ENCODE data around the gene RHOD.

RHOD gene

DNA sequence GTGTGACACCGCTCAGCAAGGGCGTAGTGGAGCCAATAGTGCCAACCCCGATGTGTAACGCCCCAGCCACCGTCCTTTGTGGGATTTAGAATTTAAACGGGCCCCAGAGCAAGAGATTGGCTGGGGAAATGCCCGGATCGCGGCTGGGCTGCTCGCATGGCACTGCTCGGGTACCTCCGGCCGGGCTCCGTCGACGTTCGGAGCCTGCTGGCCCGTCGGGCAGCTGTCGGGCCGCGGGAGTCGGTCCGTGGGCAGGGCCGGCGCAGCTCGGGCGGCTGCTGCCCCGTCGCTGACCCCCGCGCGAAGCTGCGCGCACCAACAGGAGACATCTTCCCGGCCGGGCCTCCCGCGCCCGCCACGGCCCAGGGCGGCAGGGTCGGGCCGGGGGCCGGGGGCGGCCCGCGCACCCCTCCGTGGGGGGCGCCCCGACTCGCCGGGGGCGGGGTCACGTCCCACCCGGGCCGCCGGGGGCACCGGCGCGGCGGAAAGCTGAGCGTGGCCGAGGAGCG lies 61.1 kb downstream of the RHOD start:
- no peak for DNase-seq

DNA sequence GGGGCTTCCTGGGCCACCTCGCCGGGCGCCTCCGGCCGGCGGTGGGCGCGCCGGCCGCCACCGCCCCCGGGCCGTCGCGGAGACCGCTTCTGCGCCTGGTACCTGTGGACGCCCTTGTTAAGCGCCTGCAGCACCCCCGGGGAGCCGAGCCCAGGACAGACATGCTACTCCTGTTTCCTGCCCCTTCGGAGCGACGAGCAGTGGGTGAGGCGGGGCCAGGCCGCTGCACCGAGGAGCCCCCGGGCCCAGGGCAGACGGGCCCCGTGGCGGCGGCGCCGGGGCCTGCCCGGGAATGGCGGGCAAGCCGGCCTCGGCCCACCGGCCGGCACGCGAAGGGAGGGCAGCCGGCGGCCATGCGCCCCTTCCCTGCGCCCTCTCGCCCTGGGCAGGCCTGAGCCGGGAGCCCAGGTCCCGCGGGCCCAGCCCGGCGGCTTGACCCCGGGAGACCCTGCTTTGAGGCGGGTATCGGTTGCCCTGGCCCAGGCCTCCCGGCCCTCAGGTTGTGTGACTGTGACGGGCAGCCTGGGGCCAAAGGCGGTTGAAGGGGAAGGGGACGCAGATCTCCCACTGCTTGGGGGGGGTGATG lies 61.6 kb downstream of the RHOD start:
- no peak for DNase-seq

DNA sequence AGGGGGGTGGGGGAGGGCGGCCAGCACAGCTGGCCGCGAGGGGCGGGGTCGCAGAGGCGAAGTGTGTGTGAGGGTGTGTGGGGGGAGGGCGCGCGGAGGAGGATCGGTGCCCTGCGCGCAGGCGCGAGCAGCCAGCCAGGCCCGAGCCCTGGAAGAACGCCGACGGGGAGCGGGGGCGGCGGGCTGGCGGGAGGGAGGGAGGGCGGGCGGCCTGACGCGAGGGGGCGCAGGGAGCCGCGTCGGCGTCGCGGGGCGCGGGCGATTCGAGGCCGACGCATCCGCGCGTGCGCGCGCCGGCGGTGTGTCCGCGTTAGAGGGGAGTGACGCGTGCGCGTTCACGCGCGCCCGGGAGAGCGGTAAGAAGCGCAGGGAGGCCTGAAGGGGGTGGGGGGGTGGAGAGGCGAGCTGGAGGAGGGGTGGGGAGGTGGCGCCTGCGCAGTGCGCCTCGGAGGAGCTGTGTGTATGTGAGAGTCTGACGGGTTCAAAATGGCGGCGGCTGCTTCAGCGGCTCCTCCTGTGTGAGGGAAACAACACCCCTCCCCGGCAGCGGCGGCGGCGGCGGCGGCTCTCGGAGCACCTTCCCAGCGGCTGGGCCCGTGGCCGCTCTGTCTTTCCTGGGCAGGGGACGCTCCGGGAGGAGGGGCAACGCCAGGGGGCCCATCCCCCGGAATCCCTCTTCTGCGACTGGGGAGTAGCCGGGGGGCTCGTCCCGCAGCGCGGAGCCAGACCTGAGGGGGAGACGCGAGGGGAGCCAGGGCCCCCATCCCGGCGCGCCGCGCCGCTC lies 62.3 kb downstream of the RHOD start, which contains the start of gene KDM2A:
Gene KDM2A, plus strand, starts transcription at position 463 of the 784 bp plus-strand sequence. CDS start 2,054 bp downstream, outside the sequence.
- DNase-seq = peak; percentile 99

DNA sequence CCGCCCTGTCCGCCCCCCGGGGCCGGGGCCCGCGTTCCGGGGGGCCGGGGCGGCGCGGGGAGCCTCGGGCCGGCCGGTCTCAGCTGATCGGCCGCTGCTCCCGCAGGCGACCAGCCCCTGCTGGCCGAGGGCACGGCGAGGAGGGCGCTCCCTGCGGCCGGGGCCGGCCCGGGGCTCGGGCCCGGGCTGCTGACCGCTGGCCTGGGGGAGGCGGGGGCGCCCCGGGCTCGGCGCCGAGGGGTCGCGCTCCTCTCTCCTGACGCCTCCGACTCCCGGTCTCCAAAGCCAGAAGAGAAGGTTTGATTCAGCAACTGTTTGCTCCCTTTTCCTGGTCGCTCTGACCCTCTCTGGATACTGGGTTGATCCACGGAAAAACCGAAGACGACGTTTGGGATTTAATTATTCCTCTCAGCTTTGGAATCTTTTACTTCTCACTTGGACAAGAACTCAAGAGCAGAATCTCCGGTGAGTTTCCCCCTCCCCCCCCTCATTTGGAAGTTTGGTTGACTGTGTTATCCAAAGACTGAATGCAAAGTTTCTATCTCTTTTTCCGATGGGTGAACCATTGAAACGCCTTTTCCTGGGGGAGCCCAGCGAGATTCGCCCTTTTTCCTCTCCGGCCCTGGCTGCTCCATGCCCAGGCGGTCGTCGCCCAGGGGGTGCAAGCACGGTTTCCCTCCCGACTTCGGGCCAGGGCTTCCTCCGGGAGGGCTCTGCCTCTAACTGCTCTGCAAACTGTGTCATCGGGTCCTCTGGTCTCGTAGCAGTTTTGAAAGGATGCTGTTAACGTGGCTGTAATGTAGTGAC lies 63.1 kb downstream of the RHOD start:
- no peak for DNase-seq

DNA sequence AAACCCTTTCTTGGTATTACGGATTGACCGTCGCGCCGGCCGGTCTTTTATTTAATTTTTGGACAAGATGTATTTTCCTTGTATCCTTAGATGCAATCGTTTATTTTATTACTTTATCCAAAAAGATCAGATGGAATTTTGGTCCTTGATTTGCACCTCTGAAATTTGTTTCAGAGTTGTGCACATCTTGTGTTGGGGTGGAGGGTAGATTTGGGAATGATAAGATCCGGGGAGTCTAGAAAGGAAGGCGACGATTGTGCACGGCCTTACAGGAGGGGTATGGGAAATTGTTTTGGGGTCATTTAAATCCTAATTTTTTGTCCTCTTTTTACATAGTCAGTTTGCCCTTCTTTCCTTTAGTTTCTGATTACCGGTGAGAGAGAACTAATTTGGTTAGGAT lies 63.8 kb downstream of the RHOD start:
- no peak for DNase-seq

- DNase-seq = no peak
Observed at GRCh38 chr11:67120881-67121710, 64.4 kb downstream of the RHOD start.
